ENCODE data around the gene MEIKIN. TPM values are rescaled to one million over a fixed set of nuclear protein-coding genes. Genes with fewer than 3 reads are reported as not detected.
"Not testable (repeated sequence)": the region's sequence is repeated elsewhere in the genome, so short reads cannot be mapped to it uniquely, and the experiment has no call there.

The MEIKIN gene
- total RNA-seq, 1 experiment from 2014 or later, result not detected

DNA sequence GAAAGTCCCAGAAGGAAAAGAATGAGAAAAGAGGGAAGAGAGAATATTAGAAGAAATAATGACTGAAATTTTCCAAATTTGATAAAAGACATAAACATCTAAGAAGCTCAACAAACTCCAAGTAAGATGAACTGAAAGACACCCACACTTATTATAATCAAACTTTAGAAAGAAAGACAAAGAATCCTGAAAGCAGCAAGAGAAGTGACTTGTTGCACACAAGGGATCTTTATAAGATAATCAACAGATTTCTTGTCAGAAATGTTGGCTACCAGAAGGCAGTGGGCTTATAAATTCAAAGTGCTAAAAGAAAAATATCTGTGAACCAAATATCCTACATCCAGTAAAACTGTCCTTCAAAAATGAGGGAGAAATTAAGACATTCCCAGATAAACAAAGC lies 99.6 kb downstream of the MEIKIN start:
- H3K9ac ChIP-seq (ENCODE audit: low read length), result no peak overlapping the region
- intact Hi-C loops (cut with micrococcal nuclease), result no loop called here
- H3K4me1 ChIP-seq (ENCODE audit: insufficient read depth, low read length), result no peaks in the 10 kb centered on the region
- no peak overlapping the region for H3K4me3 ChIP-seq (ENCODE audit: low read length)
- H3K9me2 ChIP-seq (replicated peaks; ENCODE audit: low read length), result no peaks in the 10 kb centered on the region
- TF ChIP-seq EZH2 (IDR thresholded peaks at IDR 0.05; ENCODE audit: low read length, unreplicated experiment) (no peak), EZH2phosphoT487 (IDR thresholded peaks at IDR 0.05; ENCODE audit: borderline replicate concordance, low read length) (no peak)
- TF ChIP-seq, protein P1, sequence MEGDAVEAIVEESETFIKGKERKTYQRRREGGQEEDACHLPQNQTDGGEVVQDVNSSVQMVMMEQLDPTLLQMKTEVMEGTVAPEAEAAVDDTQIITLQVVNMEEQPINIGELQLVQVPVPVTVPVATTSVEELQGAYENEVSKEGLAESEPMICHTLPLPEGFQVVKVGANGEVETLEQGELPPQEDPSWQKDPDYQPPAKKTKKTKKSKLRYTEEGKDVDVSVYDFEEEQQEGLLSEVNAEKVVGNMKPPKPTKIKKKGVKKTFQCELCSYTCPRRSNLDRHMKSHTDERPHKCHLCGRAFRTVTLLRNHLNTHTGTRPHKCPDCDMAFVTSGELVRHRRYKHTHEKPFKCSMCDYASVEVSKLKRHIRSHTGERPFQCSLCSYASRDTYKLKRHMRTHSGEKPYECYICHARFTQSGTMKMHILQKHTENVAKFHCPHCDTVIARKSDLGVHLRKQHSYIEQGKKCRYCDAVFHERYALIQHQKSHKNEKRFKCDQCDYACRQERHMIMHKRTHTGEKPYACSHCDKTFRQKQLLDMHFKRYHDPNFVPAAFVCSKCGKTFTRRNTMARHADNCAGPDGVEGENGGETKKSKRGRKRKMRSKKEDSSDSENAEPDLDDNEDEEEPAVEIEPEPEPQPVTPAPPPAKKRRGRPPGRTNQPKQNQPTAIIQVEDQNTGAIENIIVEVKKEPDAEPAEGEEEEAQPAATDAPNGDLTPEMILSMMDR (conservative IDR thresholded peaks at IDR 0.05; ENCODE audit: low read depth, low read length), result no peak
- H3K9me3 ChIP-seq (ENCODE audit: low read length), result peaks cover 7% of the 10 kb centered on the region; the same call in 1 of the 2 replicates
- no peaks in the 10 kb centered on the region for H3K27me3 ChIP-seq (ENCODE audit: low read length)
- ChIA-PET CTCF (no interaction called here), POLR2A (ENCODE audit: unreplicated experiment) (no interaction called here)
- no peaks in the 10 kb centered on the region for H4K20me1 ChIP-seq (ENCODE audit: low read length)
- no peak overlapping the region for H2AFZ ChIP-seq (ENCODE audit: low read length)
- ATAC-seq (no peak), DNase-seq (no peak)
- H3K4me2 ChIP-seq (ENCODE audit: low read length), result no peak overlapping the region
- H3K79me2 ChIP-seq (ENCODE audit: low read length), result no peaks in the 10 kb centered on the region
- no TSS peak for BruUV-seq (replicated peaks)
- H3K36me3 ChIP-seq (ENCODE audit: low read depth, low read length), result no peaks in the 10 kb centered on the region
- no peaks in the 10 kb centered on the region for H3F3A ChIP-seq (ENCODE audit: low read length, unreplicated experiment)
- H3K27ac ChIP-seq (ENCODE audit: low read length), result no peak overlapping the region

DNA sequence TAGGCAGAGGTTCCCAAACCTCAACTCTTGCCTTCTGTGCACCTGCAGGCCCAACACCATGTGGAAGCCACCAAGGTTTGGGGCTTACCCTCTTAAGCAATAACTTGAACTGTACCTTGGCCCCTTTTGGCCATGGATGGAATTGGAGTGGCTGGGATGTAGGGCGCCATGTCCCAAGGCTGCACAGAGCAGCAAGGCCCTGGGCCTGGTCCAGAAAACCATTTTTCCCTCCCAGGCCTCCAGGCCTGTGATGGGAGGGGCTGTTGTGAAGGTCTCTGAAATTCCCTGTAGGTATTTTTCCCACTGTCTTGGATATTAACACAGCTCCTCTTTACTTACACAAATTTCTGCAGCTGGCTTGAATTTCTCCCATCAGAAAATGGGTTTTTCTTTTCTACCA lies 102.5 kb downstream of the MEIKIN start:
- H3K9me2 ChIP-seq (replicated peaks; ENCODE audit: low read length); H3K4me2 ChIP-seq (ENCODE audit: low read length); ATAC-seq; H3K36me3 ChIP-seq (ENCODE audit: low read depth, low read length); H3K9me3 ChIP-seq (ENCODE audit: low read length); H3K79me2 ChIP-seq (ENCODE audit: low read length); DNase-seq; BruUV-seq (replicated peaks); intact Hi-C loops (cut with micrococcal nuclease); H3K27ac ChIP-seq (ENCODE audit: low read length); CTCF ChIA-PET; H3K4me1 ChIP-seq (ENCODE audit: insufficient read depth, low read length); H2AFZ ChIP-seq (ENCODE audit: low read length); H3K9ac ChIP-seq (ENCODE audit: low read length); H3F3A ChIP-seq (ENCODE audit: low read length, unreplicated experiment); H3K27me3 ChIP-seq (ENCODE audit: low read length); H4K20me1 ChIP-seq (ENCODE audit: low read length); POLR2A ChIA-PET (ENCODE audit: unreplicated experiment); H3K4me3 ChIP-seq (ENCODE audit: low read length): not testable (repeated sequence)

DNA sequence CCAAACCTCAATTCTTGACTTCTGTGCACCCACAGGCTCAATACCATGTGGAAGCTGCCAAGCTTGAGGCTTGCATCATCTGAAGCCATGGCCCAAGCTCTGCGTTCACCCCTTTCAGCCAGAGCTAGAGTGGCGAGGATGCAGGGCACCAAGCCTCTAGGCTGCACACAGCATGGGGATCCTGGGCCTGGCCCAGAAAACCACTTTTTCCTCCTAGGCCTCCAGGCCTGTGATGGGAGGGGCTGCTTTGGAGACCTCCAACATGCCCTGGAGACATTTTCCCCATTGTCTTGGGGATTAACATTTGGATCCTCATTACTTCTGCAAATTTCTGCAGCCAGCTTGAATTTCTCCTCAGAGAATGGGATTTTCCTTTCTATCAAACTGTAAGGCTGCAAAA lies 112.8 kb downstream of the MEIKIN start:
- H3K9me3 ChIP-seq (ENCODE audit: low read length); BruUV-seq (replicated peaks); H4K20me1 ChIP-seq (ENCODE audit: low read length); H3K4me1 ChIP-seq (ENCODE audit: insufficient read depth, low read length); CTCF ChIA-PET; H3K4me2 ChIP-seq (ENCODE audit: low read length); H3K79me2 ChIP-seq (ENCODE audit: low read length); H3K9me2 ChIP-seq (replicated peaks; ENCODE audit: low read length); H2AFZ ChIP-seq (ENCODE audit: low read length); ATAC-seq; intact Hi-C loops (cut with micrococcal nuclease); POLR2A ChIA-PET (ENCODE audit: unreplicated experiment); H3K36me3 ChIP-seq (ENCODE audit: low read depth, low read length); H3K27ac ChIP-seq (ENCODE audit: low read length); H3K27me3 ChIP-seq (ENCODE audit: low read length); H3K4me3 ChIP-seq (ENCODE audit: low read length); H3F3A ChIP-seq (ENCODE audit: low read length, unreplicated experiment); DNase-seq; H3K9ac ChIP-seq (ENCODE audit: low read length): not testable (repeated sequence)

DNA sequence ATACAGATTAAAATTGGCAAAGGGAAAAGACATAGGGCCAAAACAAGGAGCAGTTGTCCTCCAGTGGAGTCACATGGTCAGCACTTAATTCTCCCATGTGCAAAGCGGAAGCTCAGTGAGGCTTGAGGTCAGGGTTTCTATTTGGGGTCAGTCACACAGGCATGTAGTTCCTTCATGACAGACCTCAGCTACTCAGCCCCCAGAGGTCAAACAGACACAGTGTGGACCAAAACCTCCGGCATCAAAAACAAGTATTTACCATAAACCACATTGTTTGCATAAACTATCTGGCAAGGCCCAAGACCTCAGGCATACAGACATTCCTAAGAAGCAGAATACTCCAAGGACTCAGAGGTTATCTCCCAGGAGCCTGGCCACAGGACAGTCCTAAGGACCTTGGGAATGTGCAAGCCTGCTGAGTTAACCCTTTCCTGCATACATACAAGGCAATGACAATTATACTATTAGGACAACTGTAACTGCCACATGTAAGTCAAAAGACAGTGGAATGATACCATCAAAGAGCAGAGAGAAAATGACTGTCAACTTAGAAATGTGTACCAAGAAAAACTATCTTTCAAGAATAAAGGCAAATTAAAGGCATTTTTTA lies 120.0 kb downstream of the MEIKIN start:
- Histone ChIP-seq H3K79me2 (ENCODE audit: low read length) (no peaks in the 10 kb centered on the region), H3K4me2 (ENCODE audit: low read length) (no peak overlapping the region), H3K9me2 (replicated peaks; ENCODE audit: low read length) (no peaks in the 10 kb centered on the region), H3K27ac (ENCODE audit: low read length) (no peak overlapping the region), H3K4me1 (ENCODE audit: insufficient read depth, low read length) (no peaks in the 10 kb centered on the region), H3K9me3 (ENCODE audit: low read length) (no peaks in the 10 kb centered on the region), H3K36me3 (ENCODE audit: low read depth, low read length) (no peaks in the 10 kb centered on the region), H3K4me3 (ENCODE audit: low read length) (no peak overlapping the region), H3F3A (ENCODE audit: low read length, unreplicated experiment) (no peaks in the 10 kb centered on the region), H3K9ac (ENCODE audit: low read length) (no peak overlapping the region), H4K20me1 (ENCODE audit: low read length) (no peaks in the 10 kb centered on the region), H3K27me3 (ENCODE audit: low read length) (no peaks in the 10 kb centered on the region), H2AFZ (ENCODE audit: low read length) (no peak overlapping the region)
- no TSS peak for BruUV-seq (replicated peaks)
- DNase-seq, result no peak
- POLR2A ChIA-PET (ENCODE audit: unreplicated experiment), result no interaction called here
- CTCF ChIA-PET, result no interaction called here
- intact Hi-C loops (cut with micrococcal nuclease), result no loop called here
- no peak for ATAC-seq
- TF ChIP-seq EZH2 (IDR thresholded peaks at IDR 0.05; ENCODE audit: low read length, unreplicated experiment) (no peak), EZH2phosphoT487 (IDR thresholded peaks at IDR 0.05; ENCODE audit: borderline replicate concordance, low read length) (no peak)
- TF ChIP-seq, protein P1 (conservative IDR thresholded peaks at IDR 0.05; ENCODE audit: low read depth, low read length), result no peak
